Cardiac fibroblast (primary cell): Measurements from ENCODE around the gene STC2.
A peak's percentile ranks its signal among the peaks of the same experiment; 100 is the strongest.
"Not testable (repeated sequence)": the region's sequence is repeated elsewhere in the genome, so short reads cannot be mapped to it uniquely, and the experiment has no call there.

Experiments
- DNase-seq, 2 donors: peaks; one replicate each; pipeline versions ENCODE4 v3.0.0 to v3.0.0-alpha.2; 2010; ENCODE audit warnings: low read depth in 2 of 2
- H3K4me3 ChIP-seq, 2 donors: replicated peaks in 1 of 2; 1 replicate in 1 of 2; 2 replicates in 1 of 2; pipeline ENCODE4 v1.5.1; 2011; ENCODE audit warnings: low read depth in 2 of 2, low read length in 2 of 2, mild to moderate bottlenecking in 2 of 2, moderate library complexity in 1 of 2
- CTCF ChIP-seq: IDR thresholded peaks from one replicate; pipeline ENCODE4 v1.5.1; 2011; ENCODE audit warnings: low read depth, mild to moderate bottlenecking, low read length, inconsistent platforms

STC2 gene

GRCh38 chr5:173327948-173328843, at the start of gene STC2:
TSS of gene STC2 (minus strand) at chr5:173328414. CDS start at chr5:173328193, 221 bp downstream.
- H3K4me3 ChIP-seq: peak within 1 kb of the TSS; percentile 76 to 85
- peak; percentile 10 for TF ChIP-seq CTCF
- DNase-seq: peak; percentile 91 to 93

GRCh38 chr5:173371400-173371799, 43.2 kb upstream of the STC2 start:
- no peak for TF ChIP-seq CTCF
- no peak overlapping the region for H3K4me3 ChIP-seq
- no peak for DNase-seq

GRCh38 chr5:173363406-173363805, 35.2 kb upstream of the STC2 start:
- DNase-seq, H3K4me3 ChIP-seq: not testable (repeated sequence)

- H3K4me3 ChIP-seq: no peak overlapping the region
- DNase-seq: no peak
- TF ChIP-seq CTCF: no peak
These were observed 27.3 kb upstream of the STC2 start for GRCh38 chr5:173355561-173355960.

- H3K4me3 ChIP-seq: no peak overlapping the region
- TF ChIP-seq CTCF: no peak
- no peak for DNase-seq
These were observed 26.4 kb upstream of the STC2 start for GRCh38 chr5:173354645-173355044.

GRCh38 chr5:173352366-173353349, 24.4 kb upstream of the STC2 start:
- no peak for DNase-seq
- TF ChIP-seq CTCF: no peak
- no peak overlapping the region for H3K4me3 ChIP-seq
